ENCODE data around the gene LRRC75A.

GRCh38 chr17:16527298-16527697 lies 35.3 kb upstream of the LRRC75A start:
- TF ChIP-seq CTCF (IDR thresholded peaks at IDR 0.05; ENCODE audit: low read length) (no peak), EZH2 (IDR thresholded peaks at IDR 0.05; ENCODE audit: borderline replicate concordance, low read length) (no peak)
